GM18498 (cell line): ENCODE results near the gene APOL6.
"Not testable (repeated sequence)": the region's sequence is repeated elsewhere in the genome, so short reads cannot be mapped to it uniquely, and the experiment has no call there.

ENCODE experiments used
- ATAC-seq: cut with Tn5 transposase; IDR thresholded peaks from one replicate; pipeline ENCODE4 v1.9.1; 2021; ENCODE audit warnings: mild to moderate bottlenecking, moderate library complexity; ENCODE audit not compliant: unreplicated experiment

APOL6 gene

DNA sequence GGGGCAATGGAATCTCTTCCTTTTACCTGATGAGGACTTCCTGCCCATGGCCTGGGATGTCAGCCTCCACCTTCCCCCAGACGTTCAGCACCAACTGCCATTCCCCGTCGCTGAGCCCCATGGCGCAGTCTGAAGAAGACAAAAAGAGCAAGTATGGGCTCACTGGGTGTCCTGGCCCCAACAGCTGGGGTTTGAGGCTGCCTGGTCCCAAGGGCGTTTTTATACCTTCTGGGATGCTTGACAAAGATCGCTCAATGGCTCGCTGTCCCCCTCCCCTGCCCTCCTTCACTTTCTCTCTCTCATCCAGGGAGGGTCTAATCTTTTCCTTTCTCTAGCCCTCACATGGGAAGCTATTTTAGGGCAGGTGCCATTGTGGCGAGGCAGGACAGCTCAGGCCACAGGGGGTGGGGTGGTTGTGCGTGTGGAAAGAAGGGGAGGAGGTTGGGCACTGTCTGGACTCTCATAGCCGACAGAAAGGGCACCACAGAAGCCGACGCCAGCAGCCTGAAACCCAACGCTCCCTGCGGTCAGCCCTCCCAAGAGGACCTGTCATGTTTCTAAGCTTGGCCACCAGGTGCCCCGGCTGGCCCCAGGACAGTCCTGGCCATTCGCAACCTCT, 31.0 kb upstream of the APOL6 start, which contains the start of gene MB:
TSS of gene MB (minus strand) at position 193 of the 619 bp plus-strand sequence. CDS start at position 121, 72 bp downstream.
- ATAC-seq: no peak

DNA sequence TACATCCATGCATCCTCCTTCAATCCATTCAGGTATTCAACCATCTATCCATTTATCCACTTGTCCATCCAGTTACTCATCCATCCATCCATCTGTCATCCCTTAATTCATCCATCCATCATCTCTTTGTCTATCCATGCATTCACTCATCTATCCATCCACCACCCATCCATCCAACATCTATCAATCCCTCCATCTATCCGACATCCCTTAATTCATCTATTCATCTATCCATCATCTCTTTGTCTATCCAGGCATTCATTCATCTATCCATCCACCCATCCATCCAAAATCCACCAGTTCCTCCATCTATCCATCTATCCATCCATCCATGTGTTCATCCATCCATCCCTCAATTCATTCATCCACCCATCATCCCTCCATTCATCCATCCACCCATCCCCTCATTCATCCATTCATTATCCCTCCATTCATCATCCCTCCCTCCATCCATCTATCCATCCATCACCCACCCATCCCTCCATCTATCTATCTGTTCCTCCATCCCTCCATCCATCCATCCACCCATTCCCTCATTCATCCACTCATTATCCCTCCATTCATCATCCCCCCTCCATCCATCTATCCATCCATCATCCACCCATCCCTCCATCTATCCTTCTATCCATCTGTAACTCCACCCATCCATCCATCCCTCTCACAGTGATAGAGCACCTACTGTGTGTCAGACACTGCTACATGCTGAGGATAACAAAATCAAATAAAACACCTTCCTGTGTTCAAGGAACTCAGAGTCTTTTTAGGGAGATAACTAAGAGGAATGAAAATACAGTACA, 29.6 kb upstream of the APOL6 start:
- no peak for ATAC-seq

DNA sequence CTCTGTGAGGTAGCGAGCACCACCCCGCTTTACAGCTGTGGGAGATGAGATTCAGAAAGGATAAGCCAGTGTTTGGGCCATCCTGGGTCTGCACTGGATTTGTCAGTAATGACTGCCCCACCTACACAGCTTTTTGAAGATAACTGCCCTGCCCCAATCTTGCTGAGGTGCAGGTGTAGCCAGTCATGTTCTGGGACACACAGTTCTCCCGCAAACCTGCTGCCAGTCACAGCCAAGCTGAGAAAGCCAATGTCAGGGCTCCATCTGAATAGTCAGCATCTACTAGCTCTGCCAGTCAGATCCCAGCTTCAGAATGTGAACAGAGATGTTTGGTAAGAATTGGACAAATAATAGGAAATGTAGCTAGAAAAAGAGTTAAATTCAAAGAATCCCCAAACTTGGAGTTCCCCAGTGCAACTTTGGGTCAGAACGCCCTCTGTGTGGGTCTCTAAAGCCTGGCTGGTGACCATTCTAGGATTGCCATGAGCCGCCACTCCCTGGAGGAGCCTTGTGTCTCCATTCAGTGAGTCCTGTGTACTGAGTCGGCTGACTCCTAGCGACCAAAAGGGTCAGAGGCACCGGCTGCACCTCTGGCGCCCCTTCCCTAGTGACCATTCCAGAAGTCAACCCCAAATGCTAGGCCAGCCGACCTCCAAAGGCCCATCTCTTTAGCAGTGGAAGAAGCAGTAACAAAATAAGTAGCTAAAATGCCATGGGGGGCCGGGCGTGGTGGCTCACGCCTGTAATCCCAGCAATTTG, 28.7 kb upstream of the APOL6 start:
- no peak for ATAC-seq

DNA sequence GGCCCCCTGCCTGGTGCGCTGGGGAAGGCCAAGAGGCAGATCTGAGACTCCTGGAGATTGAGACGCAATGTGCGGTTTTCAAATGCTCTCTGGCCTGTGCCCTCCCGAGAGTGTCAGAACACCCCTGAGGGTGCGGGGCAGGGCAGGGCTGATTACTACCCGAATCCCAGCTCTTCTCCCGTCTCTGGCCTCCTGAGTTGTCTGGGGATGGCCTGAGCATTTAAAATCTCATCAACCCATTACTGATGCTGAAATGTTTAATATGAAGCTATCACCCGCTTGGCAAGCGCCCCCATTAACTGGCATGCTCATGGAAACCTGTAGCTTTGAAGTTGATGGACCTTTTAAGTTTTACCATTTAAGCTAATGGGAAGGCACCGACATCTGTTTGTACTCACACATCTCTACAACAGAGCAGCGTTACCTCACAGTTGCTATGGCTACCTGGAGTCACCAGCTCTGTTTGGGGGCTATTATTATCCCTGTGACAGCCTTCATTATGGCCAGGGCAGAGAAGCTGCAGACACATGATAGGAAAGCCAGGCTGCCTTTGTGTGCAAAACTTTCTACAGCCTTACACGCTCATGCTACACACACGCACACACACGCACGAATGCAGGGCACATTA, 27.5 kb upstream of the APOL6 start:
- no peak for ATAC-seq

DNA sequence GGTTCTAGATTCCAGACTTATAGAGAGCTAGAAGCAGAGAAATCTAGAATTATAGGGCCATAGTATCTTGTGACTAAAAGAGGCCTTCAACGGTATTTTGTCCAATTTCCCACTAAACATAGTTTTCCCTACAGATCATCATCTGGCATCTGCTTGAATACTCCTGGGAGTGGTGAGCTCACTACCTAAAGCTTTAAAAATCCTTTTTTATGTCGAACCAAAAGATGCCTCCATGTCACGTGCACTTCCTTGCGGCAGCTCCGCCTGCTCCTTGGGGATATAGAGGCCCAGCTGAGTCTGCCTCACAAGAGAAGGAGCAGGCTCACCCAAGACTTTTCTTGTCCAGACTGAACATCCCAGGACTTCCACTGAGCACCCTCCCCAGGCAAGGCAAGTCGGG, 26.8 kb upstream of the APOL6 start:
- ATAC-seq: no peak

DNA sequence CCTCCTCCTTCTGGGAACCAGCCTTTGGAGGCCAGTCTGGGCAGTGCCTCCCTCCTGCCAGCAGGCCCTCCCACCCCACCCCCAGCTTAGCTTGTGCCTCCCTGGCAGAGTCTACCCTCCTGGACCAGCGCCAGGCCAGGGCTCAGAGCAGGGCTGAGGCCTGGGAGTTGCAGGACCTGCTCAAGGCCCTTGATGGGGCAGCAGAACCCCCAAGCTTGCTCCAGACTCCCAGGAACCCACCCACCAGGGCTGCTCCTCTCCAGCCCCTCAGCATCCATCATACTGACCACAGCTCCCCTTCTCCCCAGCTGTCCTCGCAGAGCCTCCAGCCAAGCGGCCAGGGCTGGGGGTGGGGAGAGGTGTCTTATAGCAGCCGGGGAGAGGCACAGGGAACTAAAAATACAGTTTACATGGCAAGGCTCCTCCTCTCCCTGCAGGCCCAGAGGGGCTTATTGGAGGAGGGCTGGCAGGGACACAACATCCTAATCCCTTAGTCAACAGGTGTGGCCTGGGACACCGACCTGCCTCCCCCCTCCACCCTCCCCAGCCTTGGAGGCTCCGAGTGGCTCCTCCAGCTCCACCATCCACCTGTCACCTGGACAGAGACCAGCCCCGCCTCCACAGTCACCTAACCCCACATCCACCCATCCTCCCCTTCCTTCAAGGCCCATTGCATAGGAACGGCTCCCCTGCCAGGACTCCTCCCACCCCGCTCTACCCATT, 25.9 kb upstream of the APOL6 start:
- no peak for ATAC-seq

DNA sequence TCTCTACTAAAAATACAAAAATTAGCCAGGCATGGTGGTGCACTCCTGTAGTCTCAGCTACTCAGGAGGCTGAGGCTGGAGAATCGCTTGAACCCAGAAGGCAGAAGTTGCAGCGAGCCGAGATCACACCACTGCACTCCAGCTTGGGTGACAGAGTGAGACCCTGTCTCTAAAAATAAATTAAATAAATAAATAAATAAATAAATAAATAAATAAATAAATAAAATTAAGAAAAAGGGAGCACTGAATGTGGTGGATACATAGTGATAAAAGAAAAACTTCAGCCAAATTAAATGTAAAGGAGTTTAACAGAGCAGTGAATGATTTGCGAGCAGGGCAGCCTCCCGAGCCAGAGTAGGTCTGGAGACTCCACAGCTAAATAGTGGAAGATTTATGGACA, 24.4 kb upstream of the APOL6 start:
- ATAC-seq: not testable (repeated sequence)

DNA sequence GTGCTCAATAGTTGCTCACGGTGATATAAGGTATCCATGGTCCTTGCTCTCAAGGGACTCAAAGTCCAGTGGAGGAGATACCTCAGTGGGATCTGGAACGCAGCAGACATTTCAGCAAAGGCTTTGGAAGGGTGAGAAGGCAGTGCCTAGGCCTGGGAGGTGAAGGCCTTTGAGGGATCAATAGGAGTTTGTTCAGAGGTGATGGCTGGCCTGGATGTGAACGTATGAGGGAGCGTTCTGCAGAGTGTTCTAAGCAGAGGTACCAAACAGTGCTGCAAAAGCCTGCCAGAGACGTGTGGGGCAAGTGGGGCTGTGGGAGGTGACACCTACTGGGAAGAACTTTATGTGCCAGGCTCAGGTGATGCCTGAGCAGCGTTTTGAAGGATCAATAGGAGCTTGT, 23.7 kb upstream of the APOL6 start:
- ATAC-seq: no peak

DNA sequence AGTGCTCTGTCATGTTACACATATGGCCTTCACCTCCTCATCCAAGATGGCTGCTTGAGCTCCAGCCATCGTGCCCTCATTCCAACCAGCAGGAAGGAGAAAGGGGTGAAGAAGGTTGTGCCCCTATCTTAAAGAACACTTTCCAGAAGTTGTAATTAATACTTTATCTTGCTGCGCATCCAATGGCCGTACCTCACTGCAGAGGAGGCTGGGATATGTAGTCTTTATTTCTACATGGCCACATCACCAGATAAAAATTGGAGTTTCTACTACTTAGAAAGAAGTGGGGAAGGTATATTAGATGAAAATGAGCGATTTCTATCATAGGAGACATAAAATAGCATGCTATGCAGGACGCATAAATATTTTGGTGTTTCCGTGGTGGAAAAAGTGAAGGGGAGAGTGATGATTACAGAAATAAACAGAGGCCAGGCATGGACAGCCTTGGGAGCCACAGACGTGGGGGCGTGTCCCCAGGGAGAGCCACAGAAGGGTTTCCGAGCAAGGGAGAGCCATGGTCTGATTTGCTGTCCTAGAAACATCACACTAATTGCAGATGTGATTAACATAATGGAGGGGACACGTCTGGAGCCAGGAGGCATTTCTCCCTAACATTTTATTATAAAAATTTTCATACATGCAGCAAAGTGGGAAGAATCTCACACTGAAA, 22.3 kb upstream of the APOL6 start:
- no peak for ATAC-seq

DNA sequence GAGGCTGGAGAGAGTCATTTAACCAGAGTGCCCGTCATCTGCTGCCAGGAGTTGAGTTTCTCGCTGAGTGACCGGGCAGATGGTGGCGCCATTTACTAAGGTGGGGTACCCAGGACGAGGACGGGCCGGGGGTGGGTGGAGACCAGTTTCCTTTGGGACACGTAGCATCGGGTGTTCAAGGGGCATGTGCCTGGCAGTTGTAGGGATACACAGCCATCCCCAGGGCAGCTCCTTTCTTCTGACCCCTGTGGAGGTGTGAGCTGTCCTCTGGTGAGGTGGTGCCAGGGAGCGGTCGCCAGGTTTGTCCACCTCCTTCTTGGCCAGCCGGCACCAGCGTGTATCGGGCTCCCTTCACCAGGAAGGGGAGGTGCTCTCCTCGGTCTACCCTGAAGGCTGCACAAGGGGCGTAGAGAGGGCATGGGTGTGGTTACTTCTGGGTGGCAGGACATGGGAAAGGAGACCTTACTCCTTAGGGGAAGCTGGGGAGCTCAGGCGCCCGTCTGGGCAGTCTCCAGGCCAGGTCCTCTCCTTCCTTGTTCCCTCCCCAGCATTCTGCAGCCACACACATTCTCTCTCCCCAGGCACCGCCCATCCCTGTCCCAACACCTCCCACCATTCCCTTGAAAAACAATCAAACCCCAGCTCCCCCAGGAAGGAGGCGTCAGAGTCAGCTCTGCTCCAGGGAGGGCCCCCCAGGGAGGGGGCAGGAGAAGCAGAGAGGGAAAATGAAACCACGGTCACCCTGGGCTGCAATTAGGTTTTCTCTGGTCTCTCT, 20.8 kb upstream of the APOL6 start:
- peak; percentile 48 for ATAC-seq

DNA sequence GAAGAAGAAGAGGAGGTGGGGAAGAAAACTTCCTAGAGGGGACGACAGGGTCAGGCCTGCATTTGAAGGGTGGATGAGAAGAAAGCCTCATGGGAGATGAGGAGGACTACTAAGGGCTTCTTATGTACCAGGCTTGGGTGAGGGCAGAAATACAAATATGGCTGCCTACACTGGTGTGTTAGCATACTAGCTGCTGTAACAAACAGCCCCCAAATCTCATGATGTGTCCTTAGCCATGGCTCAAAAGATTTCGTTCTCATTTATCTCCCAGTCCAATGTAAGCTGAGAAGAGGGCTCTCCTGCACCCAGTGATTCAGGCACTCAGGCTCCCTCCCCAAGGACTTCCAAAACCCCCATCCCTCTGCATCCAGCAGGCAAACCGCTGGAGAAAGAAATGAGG, 19.5 kb upstream of the APOL6 start:
- ATAC-seq: no peak

DNA sequence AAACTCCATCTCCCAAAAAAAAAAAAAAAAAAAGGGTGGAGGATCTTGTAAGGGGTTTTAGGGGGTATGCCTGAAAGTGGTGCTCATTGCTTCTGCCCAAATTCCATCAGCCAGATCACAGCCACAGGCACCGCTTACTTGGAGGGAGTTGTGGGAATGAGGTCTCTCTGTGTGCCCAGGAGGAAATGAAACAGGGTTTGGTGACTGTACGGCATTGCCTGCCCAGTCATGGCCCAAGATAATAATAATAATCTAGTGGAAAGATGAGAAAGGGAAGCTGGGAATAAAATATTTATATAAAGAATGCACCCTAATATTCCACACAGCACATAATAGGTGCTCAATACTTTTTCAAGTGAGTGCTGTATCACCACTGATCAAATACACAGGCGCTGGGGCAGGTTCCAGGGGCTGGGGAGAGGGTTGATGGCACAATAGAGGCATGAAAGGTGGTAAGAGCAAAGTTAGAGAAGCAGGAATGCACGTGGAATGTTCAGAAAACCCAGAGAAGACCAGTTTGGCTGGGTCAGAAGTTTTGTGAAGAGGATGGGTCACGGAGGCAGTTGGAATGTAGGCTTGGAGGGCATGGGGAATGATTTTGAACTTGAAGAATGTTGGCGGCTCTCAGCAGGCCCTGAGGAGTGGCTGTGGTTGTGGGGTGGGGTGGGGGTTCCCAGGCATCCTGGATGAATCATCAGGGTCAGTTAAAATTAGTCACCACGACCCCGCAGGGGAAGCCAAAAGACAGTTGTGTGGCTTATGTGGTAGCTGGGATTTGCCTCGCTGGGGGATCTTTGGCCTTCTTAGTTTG, 18.6 kb upstream of the APOL6 start:
- no peak for ATAC-seq

DNA sequence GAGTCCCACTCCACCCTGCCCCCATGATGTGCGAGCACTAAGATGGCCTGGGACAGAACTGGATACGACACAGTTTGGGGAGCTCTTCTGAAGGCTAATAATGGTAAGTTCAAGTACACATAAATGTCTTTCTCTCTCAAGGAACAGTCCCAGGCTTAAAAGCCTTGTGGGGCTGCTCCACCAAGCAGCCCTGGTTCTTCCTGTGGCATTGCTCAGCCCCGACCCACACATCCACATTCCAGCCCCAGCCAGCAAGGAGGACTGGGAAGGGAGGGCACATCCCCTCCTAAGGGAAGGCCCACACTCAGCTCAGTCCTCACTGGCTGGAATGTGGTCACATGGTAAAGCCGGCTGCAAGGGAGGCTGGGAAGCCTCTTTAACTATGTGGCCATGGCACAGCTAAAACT, 17.9 kb upstream of the APOL6 start:
- ATAC-seq: no peak

DNA sequence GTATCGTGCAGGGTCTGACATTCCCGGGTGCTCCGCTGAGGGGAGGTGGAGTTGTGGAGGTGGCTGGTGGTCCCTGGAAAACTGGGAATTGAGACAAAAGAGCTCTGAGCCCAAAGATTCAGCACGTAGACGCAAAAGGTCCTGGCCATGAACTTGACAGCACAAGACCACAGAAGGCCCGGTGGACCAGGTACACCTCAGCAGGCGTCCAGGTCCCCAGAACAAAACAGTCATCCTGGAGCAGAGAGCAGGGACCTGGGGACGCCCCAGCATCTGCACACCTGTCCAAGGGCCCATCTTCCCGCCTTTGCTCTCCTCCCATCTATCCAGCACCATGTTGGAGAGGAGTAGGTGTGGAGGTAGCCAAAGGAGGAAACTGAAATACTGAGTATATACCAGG, 17.4 kb upstream of the APOL6 start:
- no peak for ATAC-seq

DNA sequence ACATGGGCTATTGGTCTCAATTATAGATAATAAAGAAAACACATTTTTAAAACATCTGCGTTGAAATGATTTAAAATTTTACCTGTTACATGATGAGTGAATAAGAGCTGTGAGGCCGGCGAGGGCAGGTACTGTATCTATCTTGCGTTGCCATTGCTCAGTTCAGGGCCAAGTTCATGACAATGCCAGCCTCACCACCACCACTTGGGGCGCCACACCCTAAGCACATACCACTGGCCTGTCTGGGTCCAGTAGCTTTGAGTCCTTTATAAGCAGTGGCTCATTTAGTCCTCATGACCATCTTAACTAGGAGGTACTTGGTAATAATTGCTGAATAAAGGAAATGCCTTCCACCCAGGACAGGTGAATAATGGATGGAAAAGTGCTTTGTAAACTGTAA, 16.6 kb upstream of the APOL6 start:
- no peak for ATAC-seq

DNA sequence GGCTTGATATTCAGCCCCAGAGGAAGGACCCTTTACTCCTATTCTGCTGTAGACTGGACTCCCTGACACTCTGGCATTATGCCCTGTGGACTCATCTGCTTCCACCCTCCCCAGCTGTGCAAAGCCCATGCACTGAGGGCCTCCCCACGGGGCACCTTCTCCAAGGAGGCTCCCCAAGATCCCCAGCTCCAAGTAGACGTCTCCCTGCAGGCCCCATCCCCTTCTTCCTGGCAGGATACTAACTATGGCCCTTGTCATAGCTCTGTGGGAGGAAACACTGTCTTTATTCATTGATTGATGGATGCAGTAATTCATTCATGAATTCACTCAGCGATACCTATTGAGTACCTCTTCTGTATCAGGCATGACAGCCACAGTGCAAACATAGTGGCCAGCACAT, 15.3 kb upstream of the APOL6 start:
- no peak for ATAC-seq

DNA sequence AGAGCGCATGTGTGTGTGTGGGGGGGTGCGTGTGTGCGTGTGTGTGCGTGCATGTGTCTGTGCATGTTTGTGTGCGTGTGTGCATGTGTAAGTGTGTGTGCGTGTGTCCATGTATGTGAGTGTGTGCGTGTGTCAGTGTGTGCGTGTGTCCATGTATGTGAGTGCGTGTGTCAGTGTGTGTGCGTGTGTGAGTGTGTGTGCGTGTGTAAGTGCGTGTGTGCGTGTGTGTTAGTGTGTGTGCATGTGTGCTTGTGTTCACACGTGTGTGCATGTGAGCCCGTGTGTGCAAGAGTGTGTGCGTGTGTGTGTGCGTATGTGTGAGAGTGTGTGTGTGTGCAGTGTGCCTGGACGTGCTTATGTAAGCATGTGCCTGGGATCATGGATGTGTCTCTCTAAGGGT, 14.7 kb upstream of the APOL6 start:
- ATAC-seq: no peak

DNA sequence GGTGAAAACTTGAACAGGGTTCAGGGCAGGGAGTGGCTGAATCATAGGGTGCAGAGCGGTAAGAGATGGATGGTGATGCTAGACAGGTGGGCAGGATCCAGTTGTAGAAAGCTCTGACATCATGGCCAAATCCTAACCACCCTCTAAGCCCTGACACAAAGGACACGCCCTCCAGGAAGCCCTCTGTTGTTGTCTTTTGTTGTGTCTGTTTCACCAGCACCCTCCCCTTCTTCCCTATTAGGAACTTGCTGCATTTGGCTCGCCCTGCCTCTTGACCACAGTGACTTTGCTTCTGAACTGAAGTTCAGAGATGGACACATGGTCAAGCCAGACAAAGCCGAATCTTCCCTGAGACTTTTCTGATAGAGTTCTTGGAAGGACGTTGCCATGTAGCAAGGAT, 14.2 kb upstream of the APOL6 start:
- ATAC-seq: no peak
